ENCODE results near the gene PER1.

PER1 gene

GRCh38 chr17:8140065-8141029 is 11.9 kb downstream of the PER1 start:
- no peak for DNase-seq

- DNase-seq, result peak; percentile 59
Observed at GRCh38 chr17:8138672-8139371, 13.4 kb downstream of the PER1 start.

- DNase-seq, result no peak
Observed at GRCh38 chr17:8138374-8138671, 13.9 kb downstream of the PER1 start.

DNA sequence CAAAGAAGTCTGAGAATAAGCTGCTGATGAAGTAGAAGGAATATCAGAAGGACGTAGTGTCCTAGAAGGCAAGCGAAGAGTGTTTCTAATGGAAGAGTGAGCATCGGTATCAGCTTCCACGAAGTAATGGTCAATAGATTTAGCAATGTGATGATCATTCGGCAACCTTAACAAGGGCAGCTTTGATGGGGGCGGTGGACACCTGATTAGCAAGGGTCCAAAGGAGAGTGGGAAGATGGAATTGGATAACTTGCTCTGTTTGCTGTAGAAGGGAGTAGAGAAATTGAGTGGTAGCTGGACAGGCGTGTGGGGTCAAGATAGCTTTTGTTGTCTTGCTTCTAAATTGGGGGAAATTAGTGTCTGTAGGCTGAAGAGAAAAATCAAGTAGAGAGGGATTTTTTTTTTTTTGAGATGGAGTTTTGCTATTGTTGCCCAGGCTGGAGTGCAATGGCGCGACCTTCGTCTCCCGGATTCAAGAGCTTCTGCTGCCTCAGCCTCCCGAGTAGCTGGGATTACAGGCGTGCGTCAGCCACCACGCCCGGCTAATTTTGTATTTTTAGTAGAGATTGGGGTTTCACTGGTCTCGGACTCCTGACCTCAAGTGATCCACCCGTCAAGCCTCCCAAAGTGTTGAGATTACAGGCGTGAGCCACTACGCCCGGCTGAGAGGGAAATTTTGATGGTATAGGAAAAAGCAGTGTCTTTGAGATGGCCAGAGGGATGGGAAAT is 14.4 kb downstream of the PER1 start:
- no peak for DNase-seq

- no peak for DNase-seq
Observed at GRCh38 chr17:8133941-8134340, 18.3 kb downstream of the PER1 start.

GRCh38 chr17:8133399-8133798 is 18.8 kb downstream of the PER1 start:
- DNase-seq, result no peak

GRCh38 chr17:8131844-8132441 is 20.3 kb downstream of the PER1 start:
- DNase-seq, result no peak

- no peak for DNase-seq
Observed at GRCh38 chr17:8128125-8128784, 23.9 kb downstream of the PER1 start.

- DNase-seq, result no peak
Observed at GRCh38 chr17:8126491-8127066, 25.6 kb downstream of the PER1 start.

- DNase-seq, result no peak
Observed at GRCh38 chr17:8125947-8126490, 26.2 kb downstream of the PER1 start.

DNA sequence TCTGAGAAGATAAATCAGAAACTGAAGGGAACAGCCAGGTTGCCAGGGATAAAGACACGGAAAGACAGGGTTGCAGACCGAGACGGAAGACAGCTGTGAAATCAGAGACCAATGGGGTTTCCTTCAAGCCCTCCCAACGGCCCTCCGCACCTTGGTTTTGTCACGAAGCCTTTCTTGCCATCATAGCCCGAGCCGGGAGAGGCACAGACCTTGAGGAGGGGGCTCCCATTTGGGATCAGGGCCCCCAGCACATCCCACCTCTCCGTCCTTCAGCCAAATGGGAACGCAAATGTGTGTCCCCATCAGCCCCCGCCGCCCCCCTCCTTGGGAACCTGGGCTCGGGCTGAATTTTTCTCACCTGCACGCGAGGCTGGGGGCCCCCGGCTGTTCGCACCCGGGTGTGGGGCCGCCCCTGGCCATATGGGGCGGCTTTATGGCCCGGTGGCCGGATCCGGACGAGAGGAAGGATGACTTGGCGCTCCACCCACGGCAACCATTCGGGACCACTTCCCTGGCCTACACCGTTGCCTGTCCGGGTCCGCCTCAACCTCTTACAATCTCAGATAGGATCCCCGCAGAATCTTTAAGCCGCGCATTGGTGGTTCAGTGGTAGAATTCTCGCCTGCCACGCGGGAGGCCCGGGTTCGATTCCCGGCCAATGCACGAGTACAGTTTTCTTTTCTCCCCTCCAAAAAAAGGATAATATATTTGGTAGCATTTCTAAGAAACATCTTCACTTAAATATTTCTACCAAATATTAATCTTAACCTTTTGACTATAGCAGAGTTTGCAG is 26.9 kb downstream of the PER1 start:
- DNase-seq, result no peak

DNA sequence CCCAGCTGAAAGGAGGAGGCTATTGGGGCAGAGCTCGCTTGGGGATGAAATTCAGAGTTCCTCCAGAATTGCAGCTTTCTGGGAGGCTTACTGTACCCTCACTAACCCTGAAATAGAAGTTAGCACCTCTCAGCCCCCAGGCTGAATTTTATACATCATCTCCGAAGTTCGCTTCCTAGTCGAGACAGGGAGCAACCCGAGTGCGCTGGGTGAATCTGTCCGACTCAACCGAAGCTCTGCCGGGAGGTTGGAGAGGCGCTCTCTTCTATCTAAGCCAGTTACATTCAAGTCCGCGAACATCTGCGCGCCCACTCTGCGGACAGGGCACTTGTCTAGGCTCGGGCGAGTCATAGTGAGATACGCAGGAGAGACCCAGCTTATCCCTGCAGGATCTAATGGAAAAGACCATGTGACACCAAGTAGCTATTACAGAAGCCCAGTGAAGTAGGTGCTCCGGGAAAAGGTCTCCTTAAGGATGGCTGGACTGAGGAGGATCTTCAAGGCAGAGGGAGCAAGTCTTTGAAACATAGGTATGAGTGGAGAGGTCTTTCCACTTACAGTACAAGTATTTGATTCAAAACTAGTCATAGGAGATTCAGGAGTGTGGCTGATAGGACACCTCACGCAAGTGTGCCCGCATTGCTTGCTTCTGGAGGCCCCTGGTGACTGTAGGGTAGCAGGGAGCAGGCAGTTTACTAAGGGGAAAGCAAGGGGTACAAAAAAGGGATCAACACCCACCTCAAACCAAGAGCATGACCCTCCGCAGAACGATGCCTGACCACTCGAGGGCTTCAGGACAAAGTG is 27.7 kb downstream of the PER1 start:
- DNase-seq, result no peak

DNA sequence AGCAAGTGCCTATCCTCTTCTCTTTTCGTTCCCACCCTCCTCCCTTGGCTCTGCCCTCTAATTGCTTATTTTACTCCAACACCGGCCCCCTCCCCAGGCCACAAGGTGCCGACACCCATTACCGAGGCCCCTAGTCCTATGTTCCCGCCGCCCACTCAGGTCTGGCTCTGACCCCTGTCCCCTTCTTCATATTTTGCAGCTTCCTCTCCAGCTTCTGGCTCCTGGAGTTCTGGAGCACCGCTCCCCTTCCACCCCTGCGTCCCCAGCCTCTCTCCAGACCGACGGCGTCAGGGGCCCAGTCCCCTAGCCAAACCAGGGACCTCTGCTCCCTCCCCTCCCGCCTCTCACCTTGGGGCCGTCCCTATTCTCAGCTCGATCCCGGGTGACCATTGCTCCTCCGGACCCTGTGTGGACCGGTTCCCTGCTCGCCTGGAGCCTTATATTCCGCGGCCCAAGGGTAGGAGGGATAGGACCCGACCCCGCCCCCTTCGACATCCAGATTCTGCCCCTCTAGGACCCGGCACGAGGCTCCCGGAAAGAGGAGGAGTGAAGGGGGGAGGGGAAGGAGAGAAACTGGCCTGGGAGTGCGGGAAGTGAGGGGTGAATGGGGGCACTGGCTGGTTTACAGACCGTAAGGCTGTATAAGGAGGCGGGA is 28.4 kb downstream of the PER1 start, which contains the start of gene HES7:
TSS of gene HES7 (minus strand) at position 412 of the 655 bp plus-strand sequence. CDS start at position 390, 22 bp downstream.
- DNase-seq, result no peak

- no peak for DNase-seq
Observed at GRCh38 chr17:8122924-8123694, 29.1 kb downstream of the PER1 start.

GRCh38 chr17:8122422-8122923 is 29.7 kb downstream of the PER1 start:
- DNase-seq, result no peak

DNA sequence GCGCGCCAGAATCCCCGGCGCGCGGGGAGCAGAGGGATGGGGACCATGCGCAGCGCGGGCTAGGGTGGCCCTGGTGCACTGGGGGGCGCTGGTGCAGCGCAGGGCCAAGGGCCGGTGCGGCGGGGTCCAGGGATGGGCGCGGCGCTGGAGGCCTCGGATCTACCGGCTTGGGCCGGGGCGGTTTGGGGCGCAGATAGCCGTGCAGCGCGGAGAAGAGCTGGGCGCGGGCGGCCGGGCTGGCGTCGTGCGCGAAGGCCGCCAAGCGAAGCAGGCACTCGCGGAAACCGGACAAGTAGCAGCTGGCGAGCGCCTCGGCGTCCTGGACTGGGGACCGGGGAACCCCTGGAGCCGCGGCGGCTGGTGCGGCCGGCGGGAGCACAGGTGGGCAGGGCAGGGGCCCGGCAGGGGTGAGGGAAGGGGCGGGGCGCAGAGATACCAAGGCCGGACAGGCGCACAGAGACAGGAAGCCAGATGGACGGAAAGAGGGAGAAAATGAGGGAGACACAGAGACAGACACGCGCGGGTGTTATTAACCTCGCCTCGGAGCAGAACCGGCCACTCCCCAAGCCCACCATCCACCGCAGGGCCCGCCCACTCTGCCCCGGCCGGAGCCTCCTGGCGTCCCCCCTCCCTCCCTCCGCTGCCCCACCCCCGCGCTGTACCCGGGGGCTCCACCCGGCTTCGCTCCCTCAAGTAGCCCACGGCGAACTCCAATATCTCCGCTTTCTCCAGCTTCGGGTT is 30.4 kb downstream of the PER1 start:
- no peak for DNase-seq

DNA sequence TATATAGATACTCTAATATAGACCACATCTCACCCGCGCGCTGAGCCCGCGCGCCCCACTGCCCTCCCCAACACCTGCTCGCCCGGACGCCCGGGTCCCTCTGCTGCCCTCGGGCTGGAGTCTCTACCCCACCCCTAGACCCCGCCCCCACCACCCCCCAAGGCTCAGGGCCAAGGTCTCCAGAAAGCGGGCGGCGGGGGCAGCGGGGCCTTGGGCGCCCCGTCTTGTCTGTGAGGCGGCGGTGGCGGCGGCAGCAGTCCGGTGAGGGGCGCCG is 30.9 kb downstream of the PER1 start:
- DNase-seq, result no peak
